Measurements from ENCODE around the gene EFNB2. TPM values are rescaled to one million over a fixed set of nuclear protein-coding genes. Genes with fewer than 3 reads are reported as not detected.

Gene EFNB2
- 33.1 TPM for total RNA-seq

DNA sequence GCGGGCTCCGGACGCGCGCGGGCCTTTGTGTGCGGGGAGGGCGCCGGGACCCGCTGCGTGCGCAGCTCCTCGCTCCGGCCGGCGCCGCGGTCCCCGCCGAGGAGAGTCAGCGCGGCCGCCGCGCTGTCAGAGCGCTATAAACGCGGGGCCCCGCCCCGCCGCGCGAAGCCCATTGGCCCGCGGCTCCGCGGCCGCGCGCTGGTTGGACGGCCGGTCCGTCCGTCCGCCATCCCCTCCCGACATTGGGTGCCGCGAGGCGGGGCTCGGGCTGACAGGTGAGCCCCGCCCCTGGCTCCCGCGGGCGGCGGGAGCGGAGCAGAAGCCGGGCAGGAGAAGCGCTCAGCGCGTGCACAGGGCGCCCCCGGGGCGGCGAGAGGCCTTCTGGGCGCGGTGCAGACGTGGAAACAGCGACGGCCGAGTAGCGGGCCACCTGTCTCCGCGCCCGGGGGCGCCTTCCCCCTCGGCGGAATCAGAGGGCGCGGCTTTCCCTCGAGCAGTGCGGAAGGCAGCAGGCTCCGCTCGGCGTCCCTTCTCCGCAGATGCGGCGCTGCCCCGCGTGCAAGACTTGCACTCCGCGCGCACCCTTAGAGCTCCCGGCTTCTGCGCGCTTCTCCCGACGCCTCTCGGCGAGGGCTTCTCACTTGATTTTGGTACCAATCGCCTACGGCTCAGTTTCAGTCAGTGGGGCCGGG lies at the start of gene EFNB2:
Gene EFNB2, minus strand, starts transcription at position 111 of the 692 bp plus-strand sequence. CDS start 698 bp downstream, outside the sequence.
- peak; percentile 96 for DNase-seq

DNA sequence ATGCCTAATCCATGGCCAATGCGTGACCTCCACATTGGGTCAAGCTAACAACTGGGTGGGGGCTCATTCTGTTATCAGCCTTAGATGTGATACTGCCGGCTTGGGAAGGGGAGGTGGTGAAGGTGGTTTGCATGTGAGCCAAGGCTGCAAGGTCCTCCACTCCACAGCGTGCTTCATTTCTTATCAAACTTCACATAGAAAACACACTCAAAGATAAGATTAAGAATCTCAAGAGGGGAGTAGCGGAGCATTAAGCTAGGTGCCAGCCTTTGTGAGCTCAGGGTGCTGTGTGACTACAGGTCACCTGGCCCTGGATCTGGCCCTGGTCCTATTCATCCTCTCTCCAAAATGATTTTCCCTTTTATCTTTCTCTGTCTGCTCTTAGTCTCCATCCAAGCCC lies 45.8 kb upstream of the EFNB2 start:
- no peak for DNase-seq

DNA sequence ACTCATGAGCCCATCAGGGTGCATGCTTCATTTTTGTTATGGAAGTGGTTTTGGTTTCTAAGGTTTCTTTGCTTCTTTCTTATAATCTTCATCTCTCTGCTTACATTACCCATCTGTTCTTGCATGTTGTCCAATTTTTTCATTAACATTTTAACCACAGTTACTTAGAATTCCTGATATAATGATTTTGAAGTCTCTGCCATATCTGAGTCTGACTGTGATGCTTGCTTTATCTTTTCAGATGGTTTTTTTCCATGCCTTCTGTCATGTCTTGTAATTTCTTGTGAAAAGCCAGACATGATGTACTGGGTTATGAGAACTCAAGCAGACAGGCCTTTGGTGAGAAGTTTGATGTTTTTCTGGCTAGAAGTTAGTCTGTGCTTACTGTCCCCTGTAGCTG lies 40.4 kb upstream of the EFNB2 start:
- DNase-seq = no peak

GRCh38 chr13:106573868-106574267 lies 38.4 kb upstream of the EFNB2 start:
- peak; percentile 73 for DNase-seq

- DNase-seq = no peak
Observed at GRCh38 chr13:106573284-106573846, 37.9 kb upstream of the EFNB2 start.

GRCh38 chr13:106570299-106570852 lies 34.9 kb upstream of the EFNB2 start:
- peak; percentile 27 for DNase-seq

GRCh38 chr13:106569233-106570095 lies 34.0 kb upstream of the EFNB2 start:
- no peak for DNase-seq

GRCh38 chr13:106568299-106569003 lies 33.0 kb upstream of the EFNB2 start:
- DNase-seq = no peak

GRCh38 chr13:106567474-106568298 lies 32.2 kb upstream of the EFNB2 start, which contains the start of gene ARGLU1:
TSS of gene ARGLU1 (minus strand) at chr13:106568137. CDS start at chr13:106567919, 218 bp downstream.
- peak; percentile 97 for DNase-seq

- peak; percentile 79 for DNase-seq
Observed at GRCh38 chr13:106566641-106567473, 31.4 kb upstream of the EFNB2 start.

DNA sequence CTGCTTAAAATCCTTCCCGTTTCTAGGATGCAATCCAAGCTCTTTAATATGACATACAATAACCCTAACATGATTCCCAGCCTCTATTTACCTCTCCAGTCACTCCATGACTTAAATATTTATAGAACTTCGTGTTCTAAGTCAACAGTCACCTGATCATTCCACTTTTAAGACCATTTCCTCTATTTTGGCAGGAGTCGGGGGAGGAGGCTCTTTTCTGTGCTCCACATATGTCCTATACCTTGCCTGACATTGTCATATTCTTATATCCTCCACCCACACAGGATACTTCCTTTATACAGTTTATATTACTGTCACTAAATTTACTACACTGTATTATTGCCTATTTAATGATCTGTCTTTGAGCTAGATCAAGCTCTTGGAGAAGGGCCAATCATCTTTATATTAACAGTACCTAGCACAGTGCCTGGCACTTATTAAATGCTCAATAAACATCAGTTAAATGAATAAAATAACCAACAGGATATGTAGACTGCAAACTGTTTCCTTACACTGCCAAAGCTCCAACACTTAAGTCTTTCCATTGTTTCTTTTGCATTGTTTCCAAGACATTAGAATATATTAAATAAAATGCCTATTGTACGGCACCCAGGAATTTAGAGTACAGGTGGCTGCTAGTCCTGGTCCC lies 29.8 kb upstream of the EFNB2 start:
- no peak for DNase-seq

DNA sequence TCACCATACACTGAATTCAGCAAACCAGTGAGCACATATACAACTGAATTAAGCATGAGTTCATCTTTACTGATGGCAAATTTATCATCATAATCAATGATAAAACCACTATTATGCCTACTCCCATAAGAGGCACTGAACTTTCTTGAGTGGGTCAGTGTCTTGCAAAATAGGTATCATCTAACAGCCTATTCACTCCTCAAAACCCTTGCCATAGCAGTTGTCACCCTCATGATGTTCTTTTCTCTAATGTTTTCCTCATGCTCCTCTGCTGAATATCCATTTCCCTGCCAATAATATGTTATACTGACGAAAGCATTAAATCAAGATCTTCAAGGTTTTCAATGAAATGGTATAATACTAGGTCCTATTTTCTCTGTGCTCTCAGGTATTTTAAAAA lies 26.8 kb upstream of the EFNB2 start:
- DNase-seq = no peak

- no peak for DNase-seq
Observed at GRCh38 chr13:106561551-106562170, 26.2 kb upstream of the EFNB2 start.

GRCh38 chr13:106560821-106561220 lies 25.4 kb upstream of the EFNB2 start:
- DNase-seq = no peak

GRCh38 chr13:106558527-106558926 lies 23.1 kb upstream of the EFNB2 start:
- DNase-seq = no peak

GRCh38 chr13:106555631-106556328 lies 20.3 kb upstream of the EFNB2 start:
- no peak for DNase-seq

- DNase-seq = no peak
Observed at GRCh38 chr13:106551751-106552150, 16.3 kb upstream of the EFNB2 start.

DNA sequence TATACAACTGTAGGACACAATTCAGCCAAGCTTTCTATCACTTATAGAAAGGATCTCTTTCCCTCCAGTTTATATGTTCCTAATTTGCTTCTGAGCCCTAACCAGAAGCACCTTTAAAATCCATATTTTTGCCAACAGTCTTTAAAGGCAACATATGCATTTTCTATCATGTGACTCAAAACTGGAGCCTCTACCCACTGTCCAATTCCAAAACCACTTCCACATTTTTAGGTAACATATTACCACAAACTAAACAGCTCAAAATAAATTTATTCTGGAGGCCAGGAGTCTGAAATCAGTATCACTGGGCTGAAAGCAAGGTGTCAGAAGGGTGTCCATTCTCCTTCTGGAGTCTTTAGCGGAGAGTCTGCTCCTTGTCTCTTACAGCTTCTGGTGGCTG lies 15.9 kb upstream of the EFNB2 start:
- no peak for DNase-seq
